ENCODE results near the gene ZNF672. TPM values are rescaled to one million over a fixed set of nuclear protein-coding genes. Genes with fewer than 3 reads are reported as not detected.

ZNF672 gene
- polyA plus RNA-seq, 1 of the 3 experiments (the other 2 are of a cell fraction) = 14.2 TPM

GRCh38 chr1:248884632-248885295 is 46.7 kb downstream of the ZNF672 start:
- H3K4me3 ChIP-seq (ENCODE audit: low read depth in 2 of 2, low read length in 1 of 2) = no peak overlapping the region
- ChIA-PET POLR2A (no interaction called here), CTCF (interaction anchor here (1.2 to 1.3 kb wide), 2 partner anchors 21 to 26 kb away, joined by 3 to 4 read pairs; partner anchors contain the start of genes PGBD2 and ZNF692)
- no peak for DNase-seq
- H3K4me2 ChIP-seq = no peak overlapping the region
- H4K20me1 ChIP-seq (ENCODE audit: insufficient read depth) = no peaks in the 10 kb centered on the region
- H3K27me3 ChIP-seq (ENCODE audit: insufficient read depth) = no peaks in the 10 kb centered on the region
- TF ChIP-seq MXI1 (IDR thresholded peaks at IDR 0.05; ENCODE audit: low read depth, low read length) = no peak
- TF ChIP-seq CTCF (IDR thresholded peaks at IDR 0.05) = 0 out of 2 replicates have a peak, but pooled peaks have one; percentile 17
- H3K36me3 ChIP-seq (replicated peaks in 1 of 2; ENCODE audit: control insufficient read depth in 1 of 2, insufficient read depth in 2 of 2, low read length in 1 of 2) = no peaks in the 10 kb centered on the region
- H3K9me2 ChIP-seq = no peaks in the 10 kb centered on the region
- no peak overlapping the region for H2AFZ ChIP-seq (ENCODE audit: low read depth)
- no peak overlapping the region for H3K9ac ChIP-seq
- H3K9me3 ChIP-seq = no peaks in the 10 kb centered on the region
- H3K27ac ChIP-seq (ENCODE audit: low read depth in 2 of 2, low read length in 1 of 2) = no peak overlapping the region
- H3F3A ChIP-seq (replicated peaks; ENCODE audit: insufficient read depth) = no peaks in the 10 kb centered on the region
- no peaks in the 10 kb centered on the region for H3K79me2 ChIP-seq (ENCODE audit: insufficient read depth)
- WGBS (ENCODE audit: low lambda C conversion rate) = 7% methylated on average over 1 of the region's 1 CpG
- peaks cover 0 to 2% of the 10 kb centered on the region in 2 experiments; a peak in 2 of 4 replicates for H3K4me1 ChIP-seq (ENCODE audit: control insufficient read depth in 1 of 2, insufficient read depth in 2 of 2, low read depth in 1 of 2, low read length in 1 of 2)

GRCh38 chr1:248885646-248886045 is 47.6 kb downstream of the ZNF672 start:
- H3K9me3 ChIP-seq = no peaks in the 10 kb centered on the region
- H3F3A ChIP-seq (replicated peaks; ENCODE audit: insufficient read depth) = no peaks in the 10 kb centered on the region
- WGBS (ENCODE audit: low lambda C conversion rate) = 72% methylated on average over 1 of the region's 1 CpG
- H3K4me2 ChIP-seq = no peak overlapping the region
- H4K20me1 ChIP-seq (ENCODE audit: insufficient read depth) = no peaks in the 10 kb centered on the region
- CTCF ChIA-PET = interaction anchor here (1.2 kb wide), 1 partner anchor 27 kb away, joined by 4 read pairs; the partner anchor contains the start of gene ZNF692
- no peaks in the 10 kb centered on the region for H3K79me2 ChIP-seq (ENCODE audit: insufficient read depth)
- TF ChIP-seq, protein P1, sequence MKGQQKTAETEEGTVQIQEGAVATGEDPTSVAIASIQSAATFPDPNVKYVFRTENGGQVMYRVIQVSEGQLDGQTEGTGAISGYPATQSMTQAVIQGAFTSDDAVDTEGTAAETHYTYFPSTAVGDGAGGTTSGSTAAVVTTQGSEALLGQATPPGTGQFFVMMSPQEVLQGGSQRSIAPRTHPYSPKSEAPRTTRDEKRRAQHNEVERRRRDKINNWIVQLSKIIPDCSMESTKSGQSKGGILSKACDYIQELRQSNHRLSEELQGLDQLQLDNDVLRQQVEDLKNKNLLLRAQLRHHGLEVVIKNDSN (IDR thresholded peaks at IDR 0.05; ENCODE audit: borderline replicate concordance, low read depth) = no peak
- TF ChIP-seq YY1 (IDR thresholded peaks at IDR 0.05; ENCODE audit: low read depth) (no peak), CTCF (IDR thresholded peaks at IDR 0.05) (no peak), EP300 (IDR thresholded peaks at IDR 0.05; ENCODE audit: borderline replicate concordance in 1 of 2, low read depth in 1 of 2, low read length in 1 of 2) (no peak), GATA2 (CRISPR knock-in tag; IDR thresholded peaks at IDR 0.05) (no peak), FOXM1 (IDR thresholded peaks at IDR 0.05; ENCODE audit: low read depth) (no peak), NFIC (IDR thresholded peaks at IDR 0.05; ENCODE audit: borderline replicate concordance) (no peak), TCF12 (IDR thresholded peaks at IDR 0.05) (no peak), EZH2phosphoT487 (IDR thresholded peaks at IDR 0.05; ENCODE audit: borderline replicate concordance, low read depth) (no peak)
- TF ChIP-seq, protein P2, sequence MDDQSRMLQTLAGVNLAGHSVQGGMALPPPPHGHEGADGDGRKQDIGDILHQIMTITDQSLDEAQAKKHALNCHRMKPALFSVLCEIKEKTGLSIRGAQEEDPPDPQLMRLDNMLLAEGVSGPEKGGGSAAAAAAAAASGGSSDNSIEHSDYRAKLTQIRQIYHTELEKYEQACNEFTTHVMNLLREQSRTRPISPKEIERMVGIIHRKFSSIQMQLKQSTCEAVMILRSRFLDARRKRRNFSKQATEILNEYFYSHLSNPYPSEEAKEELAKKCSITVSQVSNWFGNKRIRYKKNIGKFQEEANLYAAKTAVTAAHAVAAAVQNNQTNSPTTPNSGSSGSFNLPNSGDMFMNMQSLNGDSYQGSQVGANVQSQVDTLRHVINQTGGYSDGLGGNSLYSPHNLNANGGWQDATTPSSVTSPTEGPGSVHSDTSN (IDR thresholded peaks at IDR 0.05) = no peak
- POLR2A ChIA-PET = no interaction called here
- H3K9me2 ChIP-seq = no peaks in the 10 kb centered on the region
- DNase-seq = no peak
- peaks cover 0 to 2% of the 10 kb centered on the region in 2 experiments; a peak in 2 of 4 replicates for H3K4me1 ChIP-seq (ENCODE audit: control insufficient read depth in 1 of 2, insufficient read depth in 2 of 2, low read depth in 1 of 2, low read length in 1 of 2)
- no peak overlapping the region for H3K9ac ChIP-seq
- no peak overlapping the region for H3K27ac ChIP-seq (ENCODE audit: low read depth in 2 of 2, low read length in 1 of 2)
- no peak overlapping the region for H3K4me3 ChIP-seq (ENCODE audit: low read depth in 2 of 2, low read length in 1 of 2)
- H3K27me3 ChIP-seq (ENCODE audit: insufficient read depth) = no peaks in the 10 kb centered on the region
- no peak overlapping the region for H2AFZ ChIP-seq (ENCODE audit: low read depth)
- H3K36me3 ChIP-seq (replicated peaks in 1 of 2; ENCODE audit: control insufficient read depth in 1 of 2, insufficient read depth in 2 of 2, low read length in 1 of 2) = no peaks in the 10 kb centered on the region

All from SK-N-SH (cell line).